NCI-H2081 (cell line): Measurements from ENCODE around the gene LOXHD1.

Source experiments
- DNase-seq, 2 experiments: peaks; one replicate each; lab custom pipeline; 2025; lab: John Stamatoyannopoulos, UW

Gene LOXHD1

GRCh38 chr18:46676182-46676835, 19.3 kb upstream of the LOXHD1 start:
- no peak for DNase-seq

DNA sequence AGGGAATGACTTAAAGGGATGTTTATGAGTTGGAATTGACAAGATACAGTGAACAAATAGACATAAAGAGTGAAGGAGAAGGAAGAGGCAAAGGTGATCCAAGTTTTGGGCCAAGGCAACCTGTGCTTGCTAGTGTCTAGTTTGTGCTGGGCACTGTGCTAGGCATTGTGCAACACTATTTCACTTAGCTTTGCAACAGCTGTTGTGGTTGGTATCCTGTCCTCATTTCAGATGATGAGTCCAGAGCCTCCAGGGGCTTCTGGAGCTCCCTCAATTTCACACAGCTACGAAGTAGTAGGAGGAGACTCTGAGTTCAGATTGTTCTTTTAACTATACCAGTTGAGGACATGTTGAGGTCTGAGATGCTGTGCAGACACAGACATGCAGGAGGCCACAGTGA, 18.1 kb upstream of the LOXHD1 start:
- no peak for DNase-seq

- DNase-seq: no peak
Measured at GRCh38 chr18:46672062-46672970, 15.3 kb upstream of the LOXHD1 start.

DNA sequence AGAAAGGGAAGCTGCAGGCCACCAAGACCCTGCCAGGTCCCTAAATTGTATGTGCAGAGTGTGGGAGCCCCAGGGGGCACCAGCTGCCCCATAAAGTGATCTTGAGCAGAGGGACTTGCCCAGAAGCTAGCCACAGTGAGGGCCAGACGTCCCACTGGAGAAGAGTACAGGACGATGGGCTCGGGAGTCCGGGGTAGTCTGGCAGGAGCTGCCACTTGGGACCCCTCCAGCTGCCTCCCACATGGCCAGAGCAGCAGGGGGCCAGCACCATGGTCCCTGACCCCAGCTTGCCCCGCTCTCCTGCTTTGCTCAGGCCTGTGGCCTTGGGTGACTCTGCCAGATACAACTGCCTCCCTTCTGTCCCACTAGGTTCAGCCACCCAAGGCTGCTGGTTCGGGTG, 11.7 kb upstream of the LOXHD1 start:
- no peak for DNase-seq

DNA sequence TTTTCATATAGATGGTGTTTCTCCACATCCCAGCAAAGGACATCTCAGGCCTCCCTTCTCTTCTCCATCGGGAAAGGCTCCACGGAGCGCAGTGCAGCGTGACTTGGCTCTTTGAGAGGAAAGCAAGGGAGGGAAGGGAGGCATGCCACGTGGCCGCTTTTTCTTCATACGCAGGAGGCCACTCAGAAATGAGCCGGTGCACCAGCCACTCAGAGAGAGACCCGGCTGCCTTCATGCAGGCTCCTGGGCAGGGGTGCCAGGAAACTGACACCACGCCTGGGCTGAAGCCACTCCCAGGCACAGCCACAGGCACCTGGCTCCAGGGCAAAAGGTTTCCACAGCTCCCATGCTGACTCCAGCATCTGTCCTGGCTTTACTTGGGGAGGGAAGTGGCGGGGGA, 11.1 kb upstream of the LOXHD1 start:
- DNase-seq: peak in 1 of 2 experiments; percentile 8

DNA sequence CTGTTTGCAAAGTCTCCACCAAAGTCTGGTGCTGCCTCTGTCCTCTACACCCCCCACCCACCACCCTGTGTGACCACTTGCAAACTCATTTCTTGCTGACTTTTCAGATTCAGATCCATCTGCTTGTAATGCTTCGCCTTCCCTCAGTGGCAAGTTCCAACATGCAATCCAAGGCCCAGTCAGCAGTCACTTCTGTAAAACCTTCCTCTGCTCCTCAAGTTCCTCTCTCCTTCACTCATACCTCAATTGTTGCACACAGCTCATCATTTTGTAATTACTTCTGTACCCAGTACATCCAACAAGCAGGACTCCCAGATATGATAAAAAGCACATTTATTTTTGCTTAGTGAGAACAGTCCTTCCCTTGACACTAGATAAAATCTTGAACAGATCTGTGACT, 6.5 kb upstream of the LOXHD1 start:
- no peak for DNase-seq

DNA sequence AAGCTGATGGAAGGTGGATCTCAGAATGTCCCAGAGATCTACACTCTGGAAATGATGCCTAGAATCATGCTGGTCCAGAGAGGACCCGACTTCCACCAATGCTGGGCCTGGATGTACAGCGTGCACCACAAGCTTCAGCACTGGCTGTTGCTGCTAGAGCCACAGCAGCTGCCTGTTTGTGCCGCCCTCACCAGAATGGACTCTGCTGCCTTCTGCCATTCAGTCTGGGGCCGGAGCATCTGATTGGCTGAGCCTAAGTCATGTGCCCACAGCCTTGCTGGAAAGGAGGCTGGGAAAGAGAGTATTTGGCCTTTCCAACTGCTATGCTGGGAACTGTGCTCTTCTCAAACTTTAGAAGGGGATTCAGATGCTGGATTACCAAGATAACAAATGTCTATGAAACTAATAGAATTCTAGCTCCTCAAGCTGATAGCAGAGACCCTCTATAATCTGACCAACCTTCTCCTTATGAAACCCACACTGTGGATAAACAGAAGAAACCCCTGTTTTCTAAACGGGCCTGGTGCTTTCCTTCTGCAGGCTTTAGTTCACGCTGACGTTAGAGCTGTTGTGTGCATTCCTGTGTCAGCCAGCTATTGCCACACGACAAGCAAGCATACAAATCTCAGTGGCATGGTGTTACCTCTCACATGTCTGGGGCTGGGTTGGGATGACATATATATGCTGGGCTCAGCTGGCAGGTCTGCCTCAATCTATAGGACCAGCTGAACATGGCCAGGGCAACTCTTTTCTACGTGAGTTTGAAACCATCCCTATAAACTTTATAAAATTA, 4.1 kb upstream of the LOXHD1 start:
- DNase-seq: peak in 1 of 2 experiments; percentile 34

- DNase-seq: no peak
Measured at GRCh38 chr18:46659484-46659883, 2.5 kb upstream of the LOXHD1 start.

DNA sequence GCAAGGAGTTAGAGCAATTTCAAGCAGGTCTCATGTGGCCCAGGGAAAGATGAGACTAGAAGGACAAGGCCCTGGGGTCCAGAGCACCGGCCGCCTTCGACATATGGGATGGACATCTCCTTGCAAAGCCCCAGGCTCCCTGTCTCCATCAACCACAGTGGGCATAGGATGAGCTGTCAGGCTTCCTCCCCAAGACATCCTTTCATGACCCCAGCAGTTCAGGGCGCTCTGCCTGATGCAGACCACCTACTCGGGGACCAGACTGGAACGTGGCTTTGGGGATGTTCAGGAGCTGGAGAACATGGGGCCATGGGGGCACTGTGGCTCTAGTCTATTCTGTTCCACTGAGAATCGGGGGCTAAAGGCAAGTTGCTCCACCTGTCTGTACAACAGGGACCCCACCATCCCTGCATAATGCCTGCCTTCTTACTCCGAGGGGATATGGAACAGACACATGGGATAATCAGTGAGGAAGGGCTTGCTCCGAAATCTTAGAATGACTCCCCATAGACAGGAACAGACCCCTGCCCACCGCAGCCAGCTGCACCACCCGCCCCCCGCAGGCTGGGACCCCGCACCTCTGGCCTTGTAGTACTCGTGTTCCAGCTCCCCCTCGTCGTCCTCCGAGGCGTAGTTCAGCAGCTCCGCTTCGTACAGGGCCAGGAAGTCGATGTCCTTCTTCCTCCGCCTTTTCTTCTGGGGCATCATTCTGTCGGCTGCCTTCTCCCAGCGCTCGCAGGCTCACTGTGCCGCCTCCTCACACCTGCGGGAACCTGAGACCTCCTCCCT, 500 bp downstream of the LOXHD1 start:
- DNase-seq: no peak

DNA sequence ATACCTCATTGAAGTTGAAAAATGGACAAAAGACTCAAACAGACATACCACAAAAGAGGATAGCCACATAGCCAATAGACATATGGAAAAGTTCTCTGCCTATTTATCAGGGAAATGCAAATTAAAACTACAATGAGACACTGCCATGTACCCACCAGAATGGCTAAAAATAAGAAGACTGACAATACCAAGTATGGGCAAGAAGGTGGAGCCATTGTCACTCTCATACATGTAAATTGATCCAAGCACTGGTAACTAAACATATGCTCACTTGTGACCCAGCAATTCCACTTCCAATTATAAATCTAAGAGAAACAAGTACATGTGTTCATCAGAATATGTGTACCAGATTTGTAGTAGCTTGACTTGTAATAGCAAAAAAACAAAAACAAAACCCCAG, 4.6 kb downstream of the LOXHD1 start:
- DNase-seq: no peak

DNA sequence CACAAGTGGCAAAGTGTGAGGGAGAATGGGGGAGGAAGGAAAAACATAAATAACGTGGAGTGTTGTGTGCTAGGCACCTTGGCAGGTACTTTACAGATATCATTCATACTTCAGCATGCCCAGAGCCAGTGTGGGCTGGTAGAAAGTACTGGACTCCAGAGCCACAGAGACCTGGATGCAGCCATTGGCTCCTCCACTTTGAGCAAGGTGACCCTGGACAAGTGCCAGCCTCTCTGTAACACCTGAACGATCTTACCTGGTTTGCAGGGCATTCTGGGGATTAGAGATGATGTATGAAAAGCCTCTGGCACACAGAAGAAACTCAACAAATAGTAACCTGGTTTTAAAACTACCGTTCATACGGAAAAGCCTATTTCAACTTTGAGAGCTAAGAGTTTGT, 6.3 kb downstream of the LOXHD1 start:
- no peak for DNase-seq

- no peak for DNase-seq
Measured at GRCh38 chr18:46649071-46649862, 7.8 kb downstream of the LOXHD1 start.

GRCh38 chr18:46646468-46646867, 10.6 kb downstream of the LOXHD1 start:
- no peak for DNase-seq

- no peak for DNase-seq
Measured at GRCh38 chr18:46642561-46642960, 14.5 kb downstream of the LOXHD1 start.

DNA sequence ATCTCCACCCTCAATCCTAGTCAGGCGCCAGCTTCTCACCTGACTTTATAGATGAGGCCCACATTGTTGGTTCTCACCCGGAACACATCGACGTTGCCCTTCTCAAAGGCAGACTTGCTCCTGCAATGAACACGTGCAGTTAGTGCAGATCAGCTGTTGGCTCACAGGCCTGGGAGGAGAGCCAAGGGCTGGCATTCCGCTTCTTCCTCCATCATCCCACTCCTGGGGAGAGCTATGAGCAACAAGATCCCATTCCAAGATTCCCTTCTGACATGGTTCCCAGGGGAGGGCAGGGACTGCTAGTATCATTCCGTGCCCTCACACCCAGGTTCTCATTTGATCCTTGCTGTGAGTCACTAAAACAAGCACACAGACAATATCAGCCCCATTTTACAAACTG, 15.1 kb downstream of the LOXHD1 start:
- no peak for DNase-seq

DNA sequence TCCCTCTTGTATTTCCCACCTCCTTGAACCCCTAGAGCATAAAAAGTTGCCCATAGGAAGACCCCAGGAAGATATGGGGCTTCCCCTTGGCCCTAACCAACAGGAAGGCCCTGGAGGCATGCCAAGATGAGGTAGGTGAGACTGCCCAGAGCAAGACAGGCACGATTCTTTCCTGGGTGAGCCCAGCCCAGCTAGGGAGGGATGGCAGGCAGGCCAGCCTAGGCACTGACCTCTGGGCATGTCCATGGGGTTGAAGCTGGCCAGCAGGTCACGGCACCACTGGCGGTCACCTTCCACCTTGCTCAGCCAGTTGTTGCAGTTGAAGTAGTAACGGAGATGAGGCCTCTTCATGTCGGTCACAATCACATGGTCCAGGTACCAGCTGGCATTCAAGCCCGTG, 17.6 kb downstream of the LOXHD1 start:
- DNase-seq: no peak

DNA sequence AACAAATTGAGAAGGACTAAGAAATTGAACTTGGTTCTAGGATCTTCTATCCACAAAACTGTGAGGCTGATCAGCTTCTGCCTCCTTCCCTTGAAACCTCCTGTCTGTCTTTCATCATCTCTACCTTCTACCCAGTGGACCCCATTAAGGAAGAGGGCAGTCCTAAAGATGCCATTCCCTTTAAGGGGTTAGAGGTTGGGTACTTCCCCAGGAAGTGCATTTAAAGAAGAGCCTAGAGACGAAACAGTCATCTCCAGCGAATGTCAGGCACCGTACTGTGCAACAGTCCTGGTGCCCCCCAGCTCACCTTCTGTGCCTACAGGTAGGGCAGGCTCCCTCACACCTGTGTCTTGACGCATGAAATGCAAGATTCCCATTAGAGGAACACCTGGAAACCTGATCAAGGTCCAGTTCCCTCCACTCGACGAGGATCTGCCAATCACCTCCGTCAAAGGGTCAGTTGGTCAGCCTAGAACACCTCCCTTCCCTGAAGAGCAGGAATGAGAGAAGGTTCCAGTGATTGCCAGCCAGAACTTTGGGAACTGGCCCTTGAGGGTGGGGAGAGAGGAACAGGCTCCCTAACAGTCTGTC, 20.9 kb downstream of the LOXHD1 start:
- no peak for DNase-seq

DNA sequence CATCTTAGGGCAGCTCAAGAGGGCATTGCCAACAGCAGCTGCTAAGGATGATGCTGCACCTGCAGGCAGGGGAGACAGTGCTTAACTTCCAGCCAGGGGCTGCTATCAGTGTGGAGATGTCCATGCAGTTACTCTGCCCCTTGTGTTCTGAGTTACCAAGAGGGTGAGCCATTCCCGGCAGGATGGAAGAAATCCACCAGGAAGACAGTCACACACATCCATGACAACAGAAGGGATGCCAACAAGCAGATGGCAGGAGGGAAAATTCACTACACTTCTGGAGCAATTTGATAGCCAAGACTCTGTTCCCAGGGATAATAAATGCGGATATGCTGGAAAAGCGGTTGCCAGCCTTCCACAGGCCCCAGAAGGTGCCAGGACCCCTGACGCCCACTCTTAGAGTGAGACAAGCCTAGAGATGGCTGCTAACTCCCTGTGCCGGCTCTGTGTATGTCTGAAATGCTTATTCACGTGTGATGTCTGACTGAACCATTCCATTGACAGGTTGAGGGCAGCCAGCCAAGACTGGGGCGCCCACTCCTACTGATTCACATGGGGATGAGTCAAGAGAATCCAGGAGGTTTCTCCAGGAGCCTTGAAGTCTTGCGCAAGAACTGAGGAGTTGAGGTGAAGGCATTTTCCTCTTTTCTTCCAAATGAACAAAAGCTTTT, 24.5 kb downstream of the LOXHD1 start:
- DNase-seq: no peak

- DNase-seq: no peak
Measured at GRCh38 chr18:46630991-46631390, 26.0 kb downstream of the LOXHD1 start.

DNA sequence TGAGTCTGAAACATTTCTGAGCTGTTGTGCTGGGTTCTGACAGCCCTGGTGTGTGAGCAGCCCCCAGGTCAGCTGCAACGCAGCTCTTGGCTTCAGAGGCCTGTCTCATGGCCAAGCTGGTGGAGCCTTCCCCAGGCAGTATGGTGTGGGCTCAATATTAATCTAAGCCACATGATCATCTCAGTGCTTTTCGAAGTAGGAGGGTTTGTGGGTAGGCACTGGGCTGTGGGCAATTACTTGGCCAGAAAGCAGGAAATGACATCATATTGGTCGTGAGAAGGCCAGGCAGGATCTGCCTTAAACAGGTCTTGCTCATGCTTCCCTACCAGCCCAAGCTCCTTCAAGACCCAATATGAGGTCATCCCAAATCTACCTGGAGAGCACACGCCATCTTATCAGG, 26.9 kb downstream of the LOXHD1 start:
- DNase-seq: no peak
